Lower lobe of right lung (tissue), 2 donors: ENCODE results near the gene MYEOV. TPM values are rescaled to one million over a fixed set of nuclear protein-coding genes. Genes with fewer than 3 reads are reported as not detected.

ENCODE experiments used
- ATAC-seq, 2 donors: fragments of 200-7000 bp; cut with Tn5 transposase; one replicate each; pipeline ENCODE4 v1.9.1; 2020 to 2022; ENCODE audit warnings: mild to moderate bottlenecking in 2 of 2, moderate library complexity in 2 of 2
- DNase-seq: peaks from one replicate; pipeline ENCODE4 v3.0.0-alpha.2; 2020
- H3K27ac ChIP-seq: fragments of 200-600 bp; one replicate; pipeline ENCODE4 v1.8.0; 2022
- H3K27me3 ChIP-seq: fragments of 200-600 bp; one replicate; pipeline ENCODE4 v1.8.0; 2022; ENCODE audit warnings: low read depth
- H3K36me3 ChIP-seq: fragments of 200-600 bp; one replicate; pipeline ENCODE4 v1.8.0; 2022; ENCODE audit warnings: mild to moderate bottlenecking
- H3K4me1 ChIP-seq: fragments of 200-600 bp; one replicate; pipeline ENCODE4 v1.8.0; 2022
- H3K4me3 ChIP-seq: fragments of 200-600 bp; one replicate; pipeline ENCODE4 v1.8.0; 2022; ENCODE audit warnings: mild to moderate bottlenecking
- H3K9me3 ChIP-seq: fragments of 200-600 bp; one replicate; pipeline ENCODE4 v1.8.0; 2022
- intact Hi-C: fragments of 100-400 bp; cut with DNase I; formaldehyde crosslinking; loops from one replicate; pipeline ENCODE4 v1.11.0; 2022
- total RNA-seq: library from RNA; stranded (reverse); fragmentation: NEBNext Ultra II Directional; extraction: Animal tissue kit (Norgen Biotek cat#: 25700); gene quantifications from one replicate; pipeline ENCODE4 v1.2.1, GENCODE V29; 2021
- TF ChIP-seq, protein P1 (sequence below): fragments of 200-600 bp; IDR thresholded peaks from one replicate; pipeline ENCODE4 v1.8.0; 2022; ENCODE audit warnings: antibody characterized with exemption, mild to moderate bottlenecking
- donor health status: DM: no; HTN: yes; CAD: no; lungs with severe emphysema.

The MYEOV gene
- total RNA-seq, 1 donor from 2014 or later, result 1.2 TPM

DNA sequence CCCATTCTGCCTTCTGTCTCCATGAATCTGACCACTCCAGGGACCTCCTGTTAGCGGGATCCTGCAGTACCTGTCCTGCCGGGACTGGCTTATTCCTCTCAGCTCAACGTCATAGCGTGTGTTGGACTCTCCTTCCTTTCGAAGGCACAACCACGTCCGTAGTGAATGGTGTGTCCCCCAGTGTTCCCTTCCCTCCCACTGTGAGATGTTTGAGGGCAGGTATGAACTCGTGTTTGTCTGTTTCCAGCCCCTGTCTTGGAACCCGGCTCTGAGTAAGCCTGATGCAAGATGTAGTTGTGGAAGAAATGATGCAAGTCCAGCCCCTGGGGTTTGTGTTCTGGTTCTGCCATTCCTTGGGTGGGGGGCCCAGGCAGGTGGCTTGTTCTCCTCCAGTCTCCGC lies 10.5 kb upstream of the MYEOV start:
- no peaks in the 10 kb centered on the region for H3K36me3 ChIP-seq
- ATAC-seq (no peak), DNase-seq (no peak)
- H3K27me3 ChIP-seq, result no peaks in the 10 kb centered on the region
- no peak overlapping the region for H3K27ac ChIP-seq
- H3K9me3 ChIP-seq, result no peaks in the 10 kb centered on the region
- H3K4me1 ChIP-seq, result peaks cover 18% of the 10 kb centered on the region
- H3K4me3 ChIP-seq, result no peak overlapping the region
- TF ChIP-seq, protein P1, sequence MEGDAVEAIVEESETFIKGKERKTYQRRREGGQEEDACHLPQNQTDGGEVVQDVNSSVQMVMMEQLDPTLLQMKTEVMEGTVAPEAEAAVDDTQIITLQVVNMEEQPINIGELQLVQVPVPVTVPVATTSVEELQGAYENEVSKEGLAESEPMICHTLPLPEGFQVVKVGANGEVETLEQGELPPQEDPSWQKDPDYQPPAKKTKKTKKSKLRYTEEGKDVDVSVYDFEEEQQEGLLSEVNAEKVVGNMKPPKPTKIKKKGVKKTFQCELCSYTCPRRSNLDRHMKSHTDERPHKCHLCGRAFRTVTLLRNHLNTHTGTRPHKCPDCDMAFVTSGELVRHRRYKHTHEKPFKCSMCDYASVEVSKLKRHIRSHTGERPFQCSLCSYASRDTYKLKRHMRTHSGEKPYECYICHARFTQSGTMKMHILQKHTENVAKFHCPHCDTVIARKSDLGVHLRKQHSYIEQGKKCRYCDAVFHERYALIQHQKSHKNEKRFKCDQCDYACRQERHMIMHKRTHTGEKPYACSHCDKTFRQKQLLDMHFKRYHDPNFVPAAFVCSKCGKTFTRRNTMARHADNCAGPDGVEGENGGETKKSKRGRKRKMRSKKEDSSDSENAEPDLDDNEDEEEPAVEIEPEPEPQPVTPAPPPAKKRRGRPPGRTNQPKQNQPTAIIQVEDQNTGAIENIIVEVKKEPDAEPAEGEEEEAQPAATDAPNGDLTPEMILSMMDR, result no peak
- intact Hi-C loops, result no loop called here

DNA sequence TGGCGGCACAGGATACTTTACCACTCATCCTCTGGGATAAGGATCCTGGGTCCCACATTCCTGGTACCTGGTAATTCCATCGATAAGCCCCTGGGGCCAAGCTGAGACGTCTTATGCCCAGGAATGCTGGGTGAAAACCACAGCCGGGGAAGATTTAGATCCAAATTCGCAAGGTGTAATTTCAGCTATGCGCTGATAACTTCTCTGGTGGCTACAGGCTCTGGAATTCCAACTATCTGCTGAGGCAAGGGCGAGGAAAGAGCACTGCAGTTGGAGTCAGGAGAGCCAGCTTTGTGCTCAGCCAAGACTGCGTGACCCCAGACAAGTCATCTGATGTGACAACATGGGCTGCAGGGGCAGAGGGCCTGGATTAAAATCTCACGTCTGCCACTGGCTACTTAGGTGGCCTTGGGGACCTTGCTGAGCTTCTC lies 9.9 kb upstream of the MYEOV start:
- DNase-seq, result no peak
- Histone ChIP-seq H3K36me3 (no peaks in the 10 kb centered on the region), H3K4me3 (no peak overlapping the region), H3K9me3 (no peaks in the 10 kb centered on the region), H3K27me3 (no peaks in the 10 kb centered on the region), H3K27ac (no peak overlapping the region), H3K4me1 (peaks cover 22% of the 10 kb centered on the region)
- ATAC-seq, result no peak
- TF ChIP-seq, protein P1, result no peak
- intact Hi-C loops, result no loop called here

DNA sequence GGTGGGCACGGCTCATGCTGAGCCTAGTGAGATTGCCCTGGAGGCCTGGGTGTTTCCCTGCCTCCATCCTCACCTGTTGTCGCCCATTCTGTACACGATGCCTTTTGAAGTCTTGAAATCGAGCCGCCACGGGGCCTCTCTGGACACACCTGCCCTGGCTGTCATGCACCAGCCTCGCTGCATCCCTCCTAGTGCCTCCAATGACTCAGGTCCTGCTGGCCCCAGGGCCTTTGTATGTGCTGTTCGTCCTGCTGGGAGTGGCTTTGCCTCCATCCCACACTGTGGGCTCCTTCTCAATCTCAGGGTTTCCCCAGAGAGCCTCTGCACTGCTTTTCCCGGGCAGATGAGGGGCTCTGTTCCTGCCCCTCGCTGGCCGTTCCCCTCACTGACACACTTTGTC lies 8.9 kb upstream of the MYEOV start:
- Histone ChIP-seq H3K4me1 (peaks cover 24% of the 10 kb centered on the region), H3K36me3 (no peaks in the 10 kb centered on the region), H3K4me3 (no peak overlapping the region), H3K9me3 (no peaks in the 10 kb centered on the region), H3K27me3 (no peaks in the 10 kb centered on the region), H3K27ac (no peak overlapping the region)
- no peak for DNase-seq
- TF ChIP-seq, protein P1, result no peak
- no peak for ATAC-seq
- intact Hi-C loops, result no loop called here

DNA sequence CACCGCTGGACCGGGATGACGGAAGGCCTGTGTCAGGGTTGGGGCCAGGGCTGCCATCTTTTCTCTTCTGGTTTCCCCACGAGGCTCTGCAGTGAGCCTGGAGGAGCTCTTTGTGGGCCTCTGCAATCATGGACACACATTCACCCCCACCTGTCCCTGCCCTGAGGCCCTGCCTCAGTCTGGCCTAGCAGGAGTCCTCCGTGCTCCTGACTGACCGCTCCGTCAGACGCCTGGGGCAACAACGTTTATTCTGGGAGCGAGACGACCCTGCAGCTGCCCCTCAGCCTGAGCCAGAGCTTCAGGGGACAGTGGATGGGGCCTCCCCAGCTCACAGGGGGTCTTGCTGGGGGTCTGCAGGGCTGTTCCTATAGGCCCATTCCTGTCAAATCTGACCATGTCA lies 8.2 kb upstream of the MYEOV start:
- no peak for DNase-seq
- Histone ChIP-seq H3K9me3 (no peaks in the 10 kb centered on the region), H3K4me3 (no peak overlapping the region), H3K4me1 (peaks cover 24% of the 10 kb centered on the region), H3K27ac (no peak overlapping the region), H3K27me3 (no peaks in the 10 kb centered on the region), H3K36me3 (no peaks in the 10 kb centered on the region)
- no peak for ATAC-seq
- intact Hi-C loops, result no loop called here
- TF ChIP-seq, protein P1, result no peak

DNA sequence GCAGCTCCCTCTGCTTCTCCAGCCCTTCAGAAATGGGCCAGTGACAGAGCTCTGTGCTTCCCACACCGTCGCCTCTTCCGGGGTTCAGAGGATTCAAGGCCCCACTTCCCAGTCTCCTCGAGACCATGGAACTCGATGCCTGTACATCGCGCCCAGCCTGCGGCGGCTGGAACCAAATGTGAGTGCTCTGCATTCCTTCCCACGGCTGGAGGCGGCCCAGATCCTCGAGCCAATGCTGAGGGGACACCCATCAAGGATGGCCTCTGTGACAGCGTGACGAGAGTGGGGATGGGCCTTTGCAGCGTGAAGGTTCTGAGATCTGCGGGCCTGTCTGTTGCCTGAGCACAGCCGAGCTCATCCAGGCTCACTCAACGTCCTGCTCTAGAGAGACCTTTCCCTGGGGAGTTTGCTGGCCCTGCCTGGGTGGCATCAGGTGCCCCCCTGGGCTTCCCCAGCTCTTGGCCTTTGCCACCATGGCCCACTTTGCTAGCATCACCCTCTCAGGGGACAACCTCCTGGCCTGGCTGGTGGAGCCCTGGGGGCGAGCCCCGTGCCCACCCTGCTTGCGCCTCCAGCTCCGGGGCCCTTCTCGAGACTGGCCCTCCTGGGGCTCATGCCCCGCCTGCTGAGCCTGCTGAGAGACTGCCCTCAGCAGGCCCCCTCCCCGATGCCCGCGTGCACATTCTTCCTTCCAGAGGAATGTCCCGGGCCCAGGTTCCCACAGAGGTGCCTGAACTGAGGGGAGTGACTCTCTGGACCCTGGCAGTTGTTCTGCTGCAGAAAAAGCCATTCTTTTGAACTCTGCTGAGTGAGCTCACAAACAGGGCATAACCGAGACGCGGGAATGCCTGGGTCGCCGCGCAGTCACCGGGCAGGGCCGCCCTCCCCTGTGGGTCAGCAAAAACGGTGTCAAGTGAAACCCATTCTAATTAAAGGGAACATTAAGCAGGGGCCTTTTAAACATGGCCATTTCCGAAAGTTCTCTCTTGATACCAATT lies 7.3 kb upstream of the MYEOV start:
- H3K27me3 ChIP-seq, result no peaks in the 10 kb centered on the region
- ATAC-seq, result no peak
- H3K4me3 ChIP-seq, result no peak overlapping the region
- TF ChIP-seq, protein P1, result no peak
- intact Hi-C loops, result no loop called here
- peaks cover 18% of the 10 kb centered on the region for H3K4me1 ChIP-seq
- H3K9me3 ChIP-seq, result no peaks in the 10 kb centered on the region
- DNase-seq, result no peak
- H3K27ac ChIP-seq, result no peak overlapping the region
- no peaks in the 10 kb centered on the region for H3K36me3 ChIP-seq
